DND-41 (cell line): ENCODE data around the gene SPATS2.

Experiments used
- CTCF ChIP-seq: IDR thresholded peaks from 2 replicates; pipeline ENCODE4 v1.5.1; 2012; ENCODE audit warnings: borderline replicate concordance, low read length, moderate library complexity, mild to moderate bottlenecking; ENCODE audit not compliant: poor library complexity, severe bottlenecking; ENCODE audit errors: extremely low read depth
- EZH2 ChIP-seq: IDR thresholded peaks from 3 replicates; pipeline ENCODE4 v1.6.1; 2012; ENCODE audit warnings: borderline replicate concordance, low read depth, mild to moderate bottlenecking, moderate library complexity, low read length, inconsistent platforms; ENCODE audit not compliant: severe bottlenecking

GRCh38 chr12:49567611-49568441, 200.6 kb downstream of the SPATS2 start, which contains the start of gene MCRS1:
- no peak for TF ChIP-seq CTCF
- no peak for TF ChIP-seq EZH2
